SK-N-SH treated with all-trans-retinoic acid at 6 μM for 48 hours (cell line): ENCODE measurements around the gene TMEM212.

Experiments used
- ATAC-seq: fragments of 200-7000 bp; cut with Tn5 transposase; 3 replicates; pipeline ENCODE4 v1.9.1; 2020; ENCODE audit warnings: mild to moderate bottlenecking, moderate library complexity
- BACH2 ChIP-seq: fragments of 250-450 bp; sonication (Bioruptor Pico); IDR thresholded peaks from 2 replicates; pipeline ENCODE4 v1.9.0; 2021; ENCODE audit warnings: mild to moderate bottlenecking, borderline replicate concordance
- CSDC2 ChIP-seq: fragments of 250-450 bp; sonication (Bioruptor Pico); IDR thresholded peaks from 2 replicates; pipeline ENCODE4 v1.5.0; 2020; ENCODE audit warnings: mild to moderate bottlenecking, moderate library complexity
- ESRRG ChIP-seq: fragments of 250-450 bp; sonication (Bioruptor Pico); IDR thresholded peaks from 2 replicates; pipeline ENCODE4 v1.6.1; 2021; ENCODE audit warnings: mild to moderate bottlenecking
- GLIS3 ChIP-seq: fragments of 250-450 bp; sonication (Bioruptor Pico); IDR thresholded peaks from 2 replicates; pipeline ENCODE4 v1.5.0; 2020; ENCODE audit warnings: mild to moderate bottlenecking, moderate library complexity
- ISL1 ChIP-seq: fragments of 250-450 bp; sonication (Bioruptor Pico); IDR thresholded peaks from 2 replicates; pipeline ENCODE4 v2.1.2; 2022; ENCODE audit warnings: mild to moderate bottlenecking, moderate library complexity
- OSR1 ChIP-seq: fragments of 250-450 bp; sonication (Bioruptor Pico); IDR thresholded peaks from 2 replicates; pipeline ENCODE4 v1.8.0; 2022; ENCODE audit warnings: moderate library complexity, mild to moderate bottlenecking, inconsistent platforms
- PPARA ChIP-seq: fragments of 250-450 bp; sonication (Bioruptor Pico); IDR thresholded peaks from 2 replicates; pipeline ENCODE4 v1.5.0; 2020; ENCODE audit warnings: mild to moderate bottlenecking, borderline replicate concordance
- RARB ChIP-seq: fragments of 250-450 bp; sonication (Bioruptor Pico); IDR thresholded peaks from 2 replicates; pipeline ENCODE4 v1.8.0; 2021; ENCODE audit warnings: mild to moderate bottlenecking, moderate library complexity
- SNAI2 ChIP-seq: fragments of 250-450 bp; sonication (Bioruptor Pico); IDR thresholded peaks from 2 replicates; pipeline ENCODE4 v1.5.0; 2020; ENCODE audit warnings: mild to moderate bottlenecking, moderate library complexity
- TCF4 ChIP-seq: fragments of 250-450 bp; sonication (Bioruptor Pico); IDR thresholded peaks from 2 replicates; pipeline ENCODE4 v1.8.0; 2021; ENCODE audit warnings: mild to moderate bottlenecking, moderate library complexity, borderline replicate concordance
- TOX ChIP-seq: fragments of 250-450 bp; sonication (Bioruptor Pico); IDR thresholded peaks from 2 replicates; pipeline ENCODE4 v1.8.0; 2021; ENCODE audit warnings: mild to moderate bottlenecking, moderate library complexity, borderline replicate concordance
- ZC3H10 ChIP-seq: fragments of 250-450 bp; sonication (Bioruptor Pico); IDR thresholded peaks from 2 replicates; pipeline ENCODE4 v1.5.1; 2021; ENCODE audit warnings: mild to moderate bottlenecking, moderate library complexity
- ZFP3 ChIP-seq: fragments of 250-450 bp; sonication (Bioruptor Pico); IDR thresholded peaks from 2 replicates; pipeline ENCODE4 v1.5.0; 2020; ENCODE audit warnings: mild to moderate bottlenecking, moderate library complexity
- ZFP30 ChIP-seq: fragments of 450-650 bp; formaldehyde crosslinking; IDR thresholded peaks from 2 replicates; pipeline ENCODE4 v1.5.0; 2022; ENCODE audit warnings: mild to moderate bottlenecking, moderate library complexity
- ZNF565 ChIP-seq: fragments of 450-650 bp; formaldehyde crosslinking; conservative IDR thresholded peaks from 2 replicates; pipeline ENCODE4 v1.5.0; 2020; ENCODE audit warnings: low read depth, mild to moderate bottlenecking, moderate library complexity
- ZNF70 ChIP-seq: fragments of 450-650 bp; formaldehyde crosslinking; IDR thresholded peaks from 2 replicates; pipeline ENCODE4 v1.5.0; 2020; ENCODE audit warnings: mild to moderate bottlenecking, moderate library complexity
- ZNF8 ChIP-seq: fragments of 450-650 bp; formaldehyde crosslinking; IDR thresholded peaks from 2 replicates; pipeline ENCODE4 v1.5.0; 2020; ENCODE audit warnings: mild to moderate bottlenecking, moderate library complexity
- TF ChIP-seq, protein P1 (sequence below): fragments of 250-450 bp; sonication (Bioruptor Pico); IDR thresholded peaks from 2 replicates; pipeline ENCODE4 v1.8.0; 2020; ENCODE audit warnings: mild to moderate bottlenecking, moderate library complexity, borderline replicate concordance
- TF ChIP-seq, protein P2 (sequence below): fragments of 250-450 bp; sonication (Bioruptor Pico); IDR thresholded peaks from 2 replicates; pipeline ENCODE4 v1.5.0; 2020; ENCODE audit warnings: mild to moderate bottlenecking, moderate library complexity
- TF ChIP-seq, protein P3 (sequence below): fragments of 250-450 bp; sonication (Bioruptor Pico); IDR thresholded peaks from 2 replicates; pipeline ENCODE4 v1.5.1; 2021; ENCODE audit warnings: mild to moderate bottlenecking, moderate library complexity

Gene TMEM212

DNA sequence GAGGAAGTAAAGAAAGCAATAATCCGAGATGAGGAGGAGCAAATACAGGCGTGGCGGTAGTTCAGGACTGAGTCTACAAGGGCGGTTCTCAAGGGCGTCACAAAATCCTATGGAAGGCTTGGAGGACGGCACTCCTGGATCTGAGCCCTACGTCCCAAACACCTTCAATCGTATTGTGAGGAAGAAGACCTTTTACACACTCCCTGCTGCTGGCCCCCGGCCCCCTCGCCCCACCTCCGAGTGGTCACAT, 33.6 kb upstream of the TMEM212 start:
- peak; percentile 35 for ATAC-seq
- TF ChIP-seq ZC3H10 (CRISPR knock-in tag), result no peak
- no peak for TF ChIP-seq ZFP3 (CRISPR knock-in tag)
- no peak for TF ChIP-seq SNAI2
- no peak for TF ChIP-seq CSDC2 (CRISPR knock-in tag)

DNA sequence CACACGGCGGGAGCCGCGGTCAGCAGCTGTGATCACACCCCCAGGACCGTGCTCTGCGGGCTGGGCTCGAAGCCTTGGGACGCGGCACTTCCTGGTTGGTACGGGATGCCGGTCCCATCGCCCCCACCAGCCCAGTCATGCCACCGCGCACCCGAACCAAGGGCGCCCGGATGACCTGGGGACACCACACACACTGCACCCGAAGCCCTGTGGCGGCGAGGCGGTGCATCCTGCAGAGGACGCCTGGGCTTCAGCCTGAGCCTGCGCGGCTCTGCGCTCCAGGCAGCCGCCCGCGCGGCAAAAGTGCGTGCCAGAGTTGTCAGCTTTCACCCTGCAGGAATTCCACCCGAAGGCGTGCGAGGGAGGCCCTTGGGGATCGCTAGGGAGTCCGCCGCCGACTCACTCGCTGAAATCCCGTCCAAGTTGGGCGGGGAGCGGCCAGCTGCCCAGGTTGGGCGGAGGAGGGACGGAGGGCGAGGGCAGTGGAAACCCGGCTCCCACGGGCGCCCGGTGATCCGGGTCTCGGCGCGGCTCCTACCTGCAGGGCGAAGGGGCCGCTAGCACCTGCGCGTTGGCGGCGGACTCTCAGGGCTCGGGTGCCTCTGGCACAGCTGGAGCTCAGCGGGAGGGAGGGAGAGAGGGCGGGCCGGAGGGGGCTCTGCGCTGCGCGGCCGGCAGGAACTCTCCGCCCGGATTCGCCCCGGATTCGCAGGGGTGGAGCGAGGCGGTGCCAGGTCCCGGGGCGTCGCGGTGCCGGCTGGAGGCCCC, 33.1 kb upstream of the TMEM212 start, which contains the start of gene PLD1:
Gene PLD1, minus strand, starts transcription at position 623 of the 768 bp plus-strand sequence. CDS start 72,432 bp downstream, outside the sequence.
- peak; percentile 98 for TF ChIP-seq ZNF8 (CRISPR knock-in tag)
- peak; percentile 72; the same call in 1 of the 2 replicates for TF ChIP-seq CSDC2 (CRISPR knock-in tag)
- no peak for TF ChIP-seq ZFP30 (CRISPR knock-in tag)
- no peak for TF ChIP-seq TOX
- ATAC-seq, result peak; percentile 83

DNA sequence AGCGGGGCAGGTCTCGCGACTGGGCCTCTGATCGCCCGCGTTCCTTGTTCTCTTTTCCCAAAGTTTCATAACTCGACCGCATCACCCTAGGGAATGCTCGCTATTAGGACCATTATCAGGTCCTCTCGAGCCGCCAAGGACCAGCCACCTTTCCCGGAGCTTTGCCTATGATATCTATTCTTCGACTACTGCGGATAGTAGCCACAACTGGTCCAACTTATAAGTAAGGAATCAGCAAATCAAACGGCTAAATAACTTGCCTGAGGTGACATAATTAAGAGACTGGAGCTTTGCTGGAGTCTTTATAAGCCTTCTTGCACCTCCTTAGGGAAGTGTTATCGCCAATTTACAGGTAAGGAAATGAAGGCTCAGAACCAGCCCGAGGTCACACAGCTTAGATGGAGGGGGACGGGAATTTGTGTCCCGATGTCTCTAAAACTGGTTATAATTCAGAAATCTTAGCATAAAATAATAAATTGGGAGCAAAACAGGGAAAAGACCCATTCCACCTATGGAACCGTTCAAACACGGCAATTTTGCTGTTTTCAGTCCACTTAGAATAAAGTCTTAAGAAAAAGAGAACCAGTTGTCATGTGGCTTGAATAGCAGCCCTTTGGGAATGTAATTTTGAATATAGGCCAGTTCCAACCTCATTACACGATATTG, 32.4 kb upstream of the TMEM212 start:
- ATAC-seq, result no peak

DNA sequence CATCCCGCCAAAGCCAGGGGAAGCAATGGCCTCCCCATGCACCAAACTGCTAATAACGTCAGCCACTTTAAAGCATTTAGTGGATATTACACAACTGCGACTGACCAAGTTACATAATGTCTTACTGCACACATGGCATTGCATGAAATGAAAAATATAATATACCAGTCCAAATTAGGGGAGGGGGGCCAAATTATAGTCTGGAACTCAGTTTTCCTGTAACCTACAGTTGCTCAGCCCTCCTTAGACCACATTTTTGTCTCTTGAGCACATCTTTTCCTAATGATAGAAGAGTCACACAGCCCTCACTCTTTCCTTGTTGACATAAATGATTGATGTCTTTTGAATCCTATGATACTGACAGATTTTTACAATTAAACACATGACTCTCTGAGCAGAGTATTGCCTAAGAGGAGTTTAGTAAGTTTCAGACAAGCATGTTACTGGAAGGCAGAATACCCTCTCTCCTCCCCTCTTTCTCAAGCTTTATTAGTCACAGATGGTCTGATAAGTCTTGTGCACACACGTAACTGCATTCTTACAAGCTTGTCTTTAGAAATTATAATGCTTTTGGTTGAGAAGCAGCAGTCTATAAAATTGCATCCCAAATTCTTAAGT, 31.7 kb upstream of the TMEM212 start:
- peak; percentile 70 for ATAC-seq

More for the DNA sequence above, 32.4 kb upstream of the TMEM212 start:
- TF ChIP-seq GLIS3 (CRISPR knock-in tag) (no peak), PPARA (CRISPR knock-in tag) (no peak)

DNA sequence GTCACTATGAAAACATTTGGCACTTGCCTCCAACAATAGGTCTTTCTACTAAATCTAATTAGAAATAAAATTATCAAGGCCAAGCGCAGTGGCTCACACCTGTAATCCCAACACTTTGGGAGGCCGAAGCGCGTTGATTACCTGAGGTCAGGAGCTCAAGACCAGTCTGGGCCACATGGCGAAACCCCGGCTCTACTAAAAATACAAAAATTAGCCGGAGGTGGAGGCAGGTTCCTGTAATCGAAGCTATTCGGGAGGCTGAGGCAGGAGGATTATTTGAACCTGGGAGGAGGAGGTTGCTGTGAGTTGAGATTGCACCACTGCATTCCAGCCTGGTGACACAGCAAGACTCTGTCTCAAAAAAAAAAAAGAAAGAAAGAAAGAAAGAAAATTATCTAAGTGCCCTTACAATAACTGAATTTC, 31.2 kb upstream of the TMEM212 start:
- 0 out of 3 replicates have a peak, but pooled peaks have one; percentile 1 for ATAC-seq
- TF ChIP-seq ESRRG (CRISPR knock-in tag) (no peak), CSDC2 (CRISPR knock-in tag) (0 out of 2 replicates have a peak, but pooled peaks have one; percentile 33), ZFP3 (CRISPR knock-in tag) (no peak), ZNF70 (CRISPR knock-in tag) (no peak), GLIS3 (CRISPR knock-in tag) (no peak), ZNF565 (CRISPR knock-in tag) (no peak), ZFP30 (CRISPR knock-in tag) (no peak), SNAI2 (0 out of 2 replicates have a peak, but pooled peaks have one; percentile 60), PPARA (CRISPR knock-in tag) (no peak), OSR1 (CRISPR knock-in tag) (no peak), TCF4 (CRISPR knock-in tag) (no peak), RARB (CRISPR knock-in tag) (no peak), ZC3H10 (CRISPR knock-in tag) (no peak), BACH2 (CRISPR knock-in tag) (no peak)
- TF ChIP-seq, protein P1, sequence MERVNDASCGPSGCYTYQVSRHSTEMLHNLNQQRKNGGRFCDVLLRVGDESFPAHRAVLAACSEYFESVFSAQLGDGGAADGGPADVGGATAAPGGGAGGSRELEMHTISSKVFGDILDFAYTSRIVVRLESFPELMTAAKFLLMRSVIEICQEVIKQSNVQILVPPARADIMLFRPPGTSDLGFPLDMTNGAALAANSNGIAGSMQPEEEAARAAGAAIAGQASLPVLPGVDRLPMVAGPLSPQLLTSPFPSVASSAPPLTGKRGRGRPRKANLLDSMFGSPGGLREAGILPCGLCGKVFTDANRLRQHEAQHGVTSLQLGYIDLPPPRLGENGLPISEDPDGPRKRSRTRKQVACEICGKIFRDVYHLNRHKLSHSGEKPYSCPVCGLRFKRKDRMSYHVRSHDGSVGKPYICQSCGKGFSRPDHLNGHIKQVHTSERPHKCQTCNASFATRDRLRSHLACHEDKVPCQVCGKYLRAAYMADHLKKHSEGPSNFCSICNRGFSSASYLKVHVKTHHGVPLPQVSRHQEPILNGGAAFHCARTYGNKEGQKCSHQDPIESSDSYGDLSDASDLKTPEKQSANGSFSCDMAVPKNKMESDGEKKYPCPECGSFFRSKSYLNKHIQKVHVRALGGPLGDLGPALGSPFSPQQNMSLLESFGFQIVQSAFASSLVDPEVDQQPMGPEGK (CRISPR knock-in tag), result no peak
- TF ChIP-seq, protein P2, sequence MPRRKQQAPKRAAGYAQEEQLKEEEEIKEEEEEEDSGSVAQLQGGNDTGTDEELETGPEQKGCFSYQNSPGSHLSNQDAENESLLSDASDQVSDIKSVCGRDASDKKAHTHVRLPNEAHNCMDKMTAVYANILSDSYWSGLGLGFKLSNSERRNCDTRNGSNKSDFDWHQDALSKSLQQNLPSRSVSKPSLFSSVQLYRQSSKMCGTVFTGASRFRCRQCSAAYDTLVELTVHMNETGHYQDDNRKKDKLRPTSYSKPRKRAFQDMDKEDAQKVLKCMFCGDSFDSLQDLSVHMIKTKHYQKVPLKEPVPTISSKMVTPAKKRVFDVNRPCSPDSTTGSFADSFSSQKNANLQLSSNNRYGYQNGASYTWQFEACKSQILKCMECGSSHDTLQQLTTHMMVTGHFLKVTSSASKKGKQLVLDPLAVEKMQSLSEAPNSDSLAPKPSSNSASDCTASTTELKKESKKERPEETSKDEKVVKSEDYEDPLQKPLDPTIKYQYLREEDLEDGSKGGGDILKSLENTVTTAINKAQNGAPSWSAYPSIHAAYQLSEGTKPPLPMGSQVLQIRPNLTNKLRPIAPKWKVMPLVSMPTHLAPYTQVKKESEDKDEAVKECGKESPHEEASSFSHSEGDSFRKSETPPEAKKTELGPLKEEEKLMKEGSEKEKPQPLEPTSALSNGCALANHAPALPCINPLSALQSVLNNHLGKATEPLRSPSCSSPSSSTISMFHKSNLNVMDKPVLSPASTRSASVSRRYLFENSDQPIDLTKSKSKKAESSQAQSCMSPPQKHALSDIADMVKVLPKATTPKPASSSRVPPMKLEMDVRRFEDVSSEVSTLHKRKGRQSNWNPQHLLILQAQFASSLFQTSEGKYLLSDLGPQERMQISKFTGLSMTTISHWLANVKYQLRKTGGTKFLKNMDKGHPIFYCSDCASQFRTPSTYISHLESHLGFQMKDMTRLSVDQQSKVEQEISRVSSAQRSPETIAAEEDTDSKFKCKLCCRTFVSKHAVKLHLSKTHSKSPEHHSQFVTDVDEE (CRISPR knock-in tag), result no peak
- TF ChIP-seq, protein P3, sequence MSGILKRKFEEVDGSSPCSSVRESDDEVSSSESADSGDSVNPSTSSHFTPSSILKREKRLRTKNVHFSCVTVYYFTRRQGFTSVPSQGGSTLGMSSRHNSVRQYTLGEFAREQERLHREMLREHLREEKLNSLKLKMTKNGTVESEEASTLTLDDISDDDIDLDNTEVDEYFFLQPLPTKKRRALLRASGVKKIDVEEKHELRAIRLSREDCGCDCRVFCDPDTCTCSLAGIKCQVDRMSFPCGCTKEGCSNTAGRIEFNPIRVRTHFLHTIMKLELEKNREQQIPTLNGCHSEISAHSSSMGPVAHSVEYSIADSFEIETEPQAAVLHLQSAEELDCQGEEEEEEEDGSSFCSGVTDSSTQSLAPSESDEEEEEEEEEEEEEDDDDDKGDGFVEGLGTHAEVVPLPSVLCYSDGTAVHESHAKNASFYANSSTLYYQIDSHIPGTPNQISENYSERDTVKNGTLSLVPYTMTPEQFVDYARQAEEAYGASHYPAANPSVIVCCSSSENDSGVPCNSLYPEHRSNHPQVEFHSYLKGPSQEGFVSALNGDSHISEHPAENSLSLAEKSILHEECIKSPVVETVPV (CRISPR knock-in tag), result no peak

More for the DNA sequence above, 31.7 kb upstream of the TMEM212 start:
- TF ChIP-seq ZNF8 (CRISPR knock-in tag) (no peak), ISL1 (CRISPR knock-in tag) (peak; percentile 93), OSR1 (CRISPR knock-in tag) (no peak), RARB (CRISPR knock-in tag) (no peak)
- TF ChIP-seq, protein P2 (CRISPR knock-in tag), result peak; percentile 68
- TF ChIP-seq, all 23 proteins: peak for 2
